ENCODE measurements around the gene LINGO4.

LINGO4 gene

DNA sequence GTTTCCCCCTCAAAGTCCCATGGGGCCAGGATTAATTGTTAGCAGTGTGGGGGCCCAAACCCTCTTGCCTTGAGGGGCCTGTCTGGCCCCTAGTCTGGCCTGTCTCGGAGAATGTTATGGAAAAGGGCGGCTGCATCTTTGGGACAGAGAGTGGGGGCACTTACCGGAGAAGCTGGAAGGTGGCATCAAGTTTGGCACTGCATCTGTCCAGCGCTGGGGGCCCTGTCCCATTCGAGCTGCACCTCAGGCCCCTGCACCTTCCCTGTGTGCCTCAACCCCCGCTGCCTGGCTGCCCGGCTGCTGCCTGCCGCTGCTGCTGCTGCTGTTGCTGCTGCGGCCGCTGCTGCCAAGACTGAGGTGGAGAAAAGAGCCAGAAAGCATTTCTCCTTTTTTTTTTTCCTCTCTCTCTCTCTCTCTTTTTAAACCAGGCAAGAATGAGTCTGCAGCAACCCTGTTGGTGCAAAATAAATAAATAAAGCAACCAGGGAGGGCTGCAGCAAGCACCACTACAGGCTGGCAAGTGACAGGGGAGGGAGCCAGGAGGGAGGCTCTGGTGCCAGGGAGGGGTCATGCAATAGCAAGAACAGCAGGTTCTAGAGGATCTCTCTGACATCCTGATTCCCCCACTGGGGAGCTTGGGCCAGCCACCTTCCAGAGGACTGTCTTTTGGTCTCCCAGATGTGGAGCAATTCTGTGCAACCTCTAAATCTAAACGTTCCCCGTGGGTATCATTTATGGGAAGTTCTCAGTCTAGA lies at the start of gene LINGO4:
LINGO4 (minus strand) TSS at position 354 of the 755 bp plus-strand sequence. CDS start 2,715 bp downstream, outside the sequence.
- no peak for DNase-seq

DNA sequence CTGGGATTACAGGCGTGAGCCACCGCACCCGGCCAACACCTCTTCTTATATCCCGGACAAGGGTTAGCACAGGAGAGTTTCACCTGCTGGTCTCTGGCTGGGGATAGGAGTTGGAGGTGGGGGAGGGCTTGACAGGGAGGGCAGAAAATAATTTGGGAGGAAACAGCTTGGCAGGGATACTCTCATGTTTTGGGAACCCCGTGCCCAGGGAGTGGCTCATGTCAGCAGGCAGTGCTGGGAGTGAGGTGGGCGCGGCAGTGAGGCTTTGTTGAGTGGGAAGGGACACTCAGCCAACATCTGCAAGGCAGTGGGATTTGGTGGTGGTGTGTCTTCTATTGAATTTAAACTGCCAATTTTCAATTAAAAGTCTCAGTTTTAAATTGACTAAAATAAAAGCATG lies 49.4 kb upstream of the LINGO4 start:
- DNase-seq = no peak

DNA sequence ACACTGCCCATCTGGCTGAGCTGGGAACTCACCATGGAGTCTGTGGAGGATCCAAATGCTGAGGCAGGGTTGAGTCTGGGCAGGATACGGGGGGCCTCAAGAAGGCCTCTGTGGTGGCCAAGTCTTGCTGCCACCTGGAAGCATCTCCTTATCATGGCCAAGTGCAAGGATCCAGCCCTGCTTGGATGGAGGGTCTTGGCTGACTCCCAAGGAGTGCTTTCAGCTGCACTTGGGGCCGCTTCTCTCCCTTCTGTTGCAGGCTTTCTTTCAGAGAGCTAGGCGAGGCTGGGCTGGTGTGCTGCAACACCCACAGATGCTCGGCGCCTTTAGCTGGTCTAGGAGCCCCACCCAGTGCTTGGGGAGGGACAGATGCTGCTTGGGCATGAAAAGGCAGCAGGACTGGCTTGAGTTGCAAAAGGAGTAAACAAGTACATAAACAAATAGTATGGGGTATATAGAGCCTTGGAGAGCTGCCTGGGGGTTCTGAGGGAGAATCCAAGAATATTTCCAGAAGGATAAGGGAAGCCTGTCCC lies 48.3 kb upstream of the LINGO4 start, which contains the start of gene THEM5:
THEM5 (minus strand) TSS at position 302 of the 533 bp plus-strand sequence; CDS start at position 155, 147 bp downstream.
- DNase-seq = no peak

DNA sequence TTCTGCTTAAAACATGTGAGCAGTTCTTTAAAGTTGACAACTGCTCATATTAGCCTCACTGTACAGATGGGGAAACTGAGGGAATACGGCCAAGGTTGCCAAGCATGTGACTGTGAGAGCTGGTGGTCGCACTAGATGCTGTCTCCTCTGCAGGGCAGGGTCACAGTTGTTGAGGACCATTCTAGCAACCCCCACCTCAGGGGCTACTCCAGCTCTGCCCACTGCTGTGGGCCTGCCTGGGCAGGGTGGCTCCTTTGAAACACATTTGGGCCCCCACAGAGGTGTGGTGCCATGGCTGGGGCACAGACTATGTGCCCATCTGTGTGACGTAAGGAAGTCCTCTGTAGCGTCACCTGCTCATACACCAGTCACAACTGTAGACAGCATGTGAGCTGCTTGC lies 47.5 kb upstream of the LINGO4 start:
- no peak for DNase-seq

- DNase-seq = no peak
Observed at GRCh38 chr1:151851886-151852285, 46.7 kb upstream of the LINGO4 start.

DNA sequence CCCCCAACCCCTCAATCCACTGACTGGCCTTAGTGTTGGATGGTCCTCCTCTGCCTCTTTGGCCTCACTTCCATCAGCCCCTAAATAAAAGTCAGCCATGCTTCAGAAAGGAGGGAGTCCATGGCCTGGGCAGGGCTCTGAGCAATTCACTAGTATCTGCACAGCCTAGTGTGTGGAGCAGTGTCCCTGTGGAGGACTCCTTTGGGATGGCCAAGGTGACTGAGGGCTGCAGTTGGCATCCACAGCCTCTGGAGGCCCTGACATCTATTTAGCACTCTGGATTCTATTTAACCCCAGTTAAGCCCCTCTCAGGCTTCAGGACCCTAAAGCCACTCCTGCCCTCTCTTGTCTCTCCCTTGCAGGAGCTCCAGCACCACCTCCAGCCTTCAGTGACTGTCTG lies 44.7 kb upstream of the LINGO4 start:
- DNase-seq = no peak

DNA sequence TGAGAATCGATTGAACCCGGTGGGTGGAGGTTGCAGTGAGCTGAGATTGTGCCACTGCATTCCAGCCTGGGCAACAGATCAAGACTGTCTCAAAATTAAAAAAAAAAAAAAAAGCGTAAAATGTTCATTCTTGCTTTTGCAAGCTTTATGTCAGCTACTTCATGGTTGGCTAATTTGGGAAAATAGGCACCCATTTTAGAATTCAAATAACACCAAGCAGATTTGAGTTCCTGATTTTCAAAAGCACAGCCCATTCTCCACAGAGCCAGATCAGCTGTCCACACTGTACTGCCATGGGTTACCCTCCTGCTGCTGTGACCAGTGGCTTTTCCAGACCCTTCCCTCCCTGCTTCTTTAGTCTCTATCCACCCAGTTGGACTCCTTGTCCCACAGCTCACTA lies 43.9 kb upstream of the LINGO4 start:
- DNase-seq = no peak

- DNase-seq = no peak
Observed at GRCh38 chr1:151847867-151848596, 42.8 kb upstream of the LINGO4 start.

- no peak for DNase-seq
Observed at GRCh38 chr1:151846686-151847237, 41.5 kb upstream of the LINGO4 start.

GRCh38 chr1:151846062-151846568 lies 40.9 kb upstream of the LINGO4 start:
- DNase-seq = no peak

DNA sequence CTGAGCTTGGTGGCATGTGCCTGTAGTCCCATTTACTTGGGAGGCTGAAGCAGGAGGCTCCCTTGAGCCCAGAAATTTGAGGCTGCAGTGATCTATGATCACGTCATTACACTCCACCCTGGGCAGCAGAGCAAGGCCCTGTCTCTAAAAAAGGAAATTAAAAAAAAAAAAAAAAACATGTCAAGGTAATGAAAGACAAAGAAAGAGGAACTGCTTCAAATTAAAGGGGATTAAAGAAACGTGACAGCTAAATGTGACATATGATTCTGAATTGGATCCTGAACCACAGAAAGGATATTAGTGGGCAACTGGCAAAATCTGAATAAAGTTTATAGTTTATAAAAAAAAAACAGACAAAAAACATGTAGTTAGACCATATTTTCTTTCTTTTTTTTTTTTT lies 38.2 kb upstream of the LINGO4 start:
- DNase-seq = no peak

DNA sequence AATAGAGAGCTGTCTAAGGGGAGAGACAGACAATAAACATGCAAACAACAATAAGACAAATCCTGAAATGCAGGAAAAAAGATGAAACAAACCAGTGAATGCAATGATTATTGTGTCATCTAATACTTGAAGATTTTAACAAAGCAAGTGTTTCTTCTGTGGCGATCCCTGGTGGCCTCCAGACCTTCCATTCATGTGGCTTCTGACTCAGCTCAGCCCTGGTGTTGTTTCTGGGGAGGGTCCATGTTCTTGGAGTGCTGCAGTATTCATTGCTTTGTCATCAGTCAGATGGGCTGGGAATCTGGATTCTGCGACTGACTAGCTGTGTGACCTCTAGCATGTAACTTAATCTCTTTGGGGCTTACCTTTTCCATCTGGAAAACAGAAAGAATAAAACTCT lies 35.9 kb upstream of the LINGO4 start:
- no peak for DNase-seq

DNA sequence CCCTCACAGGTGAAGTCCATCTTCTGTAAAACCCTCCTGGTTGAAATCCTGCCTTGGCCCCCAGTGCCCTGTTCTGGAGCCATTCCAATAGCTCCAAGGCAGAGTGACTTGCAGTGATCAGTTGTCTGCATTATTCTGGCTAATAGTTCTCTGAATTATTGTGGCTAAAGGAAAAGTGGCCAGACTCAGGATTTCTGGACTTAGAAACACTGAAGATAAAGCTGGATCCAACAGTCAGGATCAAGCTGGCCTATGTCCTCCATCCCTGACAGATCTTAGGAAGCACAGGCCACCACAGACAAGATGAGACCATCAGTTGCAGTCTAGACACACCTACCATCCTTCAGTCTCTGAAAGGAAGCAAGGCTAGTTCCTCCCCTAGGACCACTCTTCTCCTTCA lies 35.2 kb upstream of the LINGO4 start:
- DNase-seq = no peak

- no peak for DNase-seq
Observed at GRCh38 chr1:151839457-151840403, 34.5 kb upstream of the LINGO4 start, which contains the start of gene C2CD4D. Gene C2CD4D (minus strand): TSS chr1:151839820. CDS start chr1:151838989, 831 bp downstream.

DNA sequence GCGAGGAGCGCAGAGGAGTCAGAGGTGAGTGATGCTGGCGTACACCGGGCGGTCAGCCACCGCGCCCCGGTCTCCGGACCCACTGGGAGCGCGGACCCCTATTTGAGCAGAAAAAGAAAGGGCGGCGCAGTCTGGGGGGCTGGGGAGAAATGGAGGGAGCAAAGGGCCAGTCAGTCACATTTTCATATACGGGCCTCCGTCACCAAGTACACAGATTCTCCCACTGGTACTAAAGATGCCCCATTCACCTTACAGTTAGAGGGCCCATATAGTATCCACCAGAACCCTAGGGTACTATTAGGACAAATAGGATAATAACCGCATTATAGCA lies 33.8 kb upstream of the LINGO4 start:
- DNase-seq = no peak

DNA sequence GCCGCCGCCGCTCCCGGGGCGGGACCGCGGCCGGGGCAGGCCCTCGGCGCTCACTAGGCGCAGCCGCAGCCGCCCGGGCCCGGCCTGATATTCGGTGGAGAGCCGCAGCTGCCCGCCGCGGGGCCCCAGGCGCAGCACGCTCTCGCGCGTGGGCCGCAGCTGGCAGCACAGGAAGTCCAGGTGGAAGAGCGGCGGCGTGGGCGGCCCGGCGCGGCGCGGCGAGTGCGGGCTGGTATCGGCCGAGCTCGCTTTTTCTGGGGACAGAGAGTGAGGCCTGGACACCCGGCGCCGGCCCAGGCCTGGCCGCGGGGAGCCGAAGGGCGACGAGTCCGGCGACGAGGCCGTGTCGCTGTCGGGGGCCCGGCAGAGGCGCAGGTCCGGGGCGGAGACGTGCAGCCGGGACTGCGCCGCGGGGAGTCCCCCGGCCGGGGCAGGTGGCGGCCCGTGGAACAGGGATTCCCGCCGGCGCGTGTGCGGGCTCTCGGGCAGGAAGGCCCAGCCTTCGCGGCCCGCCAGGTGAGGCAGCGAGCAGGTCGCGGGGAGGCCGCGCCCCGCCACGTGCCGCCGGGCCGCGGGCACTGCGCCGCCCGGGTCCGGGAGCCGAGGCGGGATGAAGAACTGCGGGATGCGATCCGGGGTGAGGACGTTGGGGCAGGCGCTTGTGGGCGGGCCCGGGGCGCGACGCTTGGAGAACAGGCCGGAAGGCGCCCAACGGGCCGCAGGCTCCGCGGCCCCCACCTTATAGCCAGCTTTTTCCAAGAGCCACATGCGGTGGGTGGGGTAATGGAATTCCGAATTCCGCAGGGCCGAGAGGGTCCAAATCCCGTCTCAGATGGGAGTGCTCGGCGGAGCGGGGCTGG lies 33.2 kb upstream of the LINGO4 start:
- DNase-seq = no peak

DNA sequence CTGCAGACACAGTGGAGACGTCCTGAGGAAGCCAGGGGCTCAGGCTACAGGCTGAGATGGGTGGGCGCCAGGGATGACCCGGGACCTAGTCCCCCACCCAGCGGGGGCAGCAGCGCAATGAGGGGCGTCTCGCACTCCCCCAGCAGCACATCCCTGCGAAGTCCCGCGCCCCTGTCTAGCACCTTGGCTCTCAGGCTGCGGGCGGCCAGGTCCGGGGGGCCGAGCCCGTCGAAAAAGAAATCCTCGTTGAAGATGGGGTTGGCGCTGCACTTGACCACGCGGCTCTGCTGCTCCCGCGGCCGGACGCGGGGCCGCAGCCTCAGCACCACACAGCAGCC lies 32.6 kb upstream of the LINGO4 start:
- no peak for DNase-seq

GRCh38 chr1:151837197-151837596 lies 32.0 kb upstream of the LINGO4 start:
- DNase-seq = no peak

DNA sequence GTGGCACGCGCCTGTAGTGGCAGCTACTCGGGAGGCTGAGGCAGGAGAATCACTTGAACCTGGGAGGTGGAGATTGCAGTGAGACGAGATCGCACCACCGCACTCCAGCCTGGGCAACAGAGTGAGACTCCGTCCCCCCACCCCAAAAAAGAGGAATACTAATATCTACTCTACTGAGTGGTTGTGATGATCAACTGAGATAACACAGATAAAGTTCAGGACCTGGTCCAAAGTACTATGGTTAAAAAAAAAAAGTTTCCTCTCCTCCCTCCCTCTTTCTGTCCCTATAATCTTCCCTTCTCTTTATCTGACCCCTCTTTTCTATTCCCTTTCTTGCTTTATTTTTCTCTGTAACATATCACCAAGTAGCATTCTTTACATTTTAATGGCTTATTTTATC lies 30.4 kb upstream of the LINGO4 start:
- no peak for DNase-seq

- no peak for DNase-seq
Observed at GRCh38 chr1:151834239-151834638, 29.0 kb upstream of the LINGO4 start.

GRCh38 chr1:151833172-151833900 lies 28.1 kb upstream of the LINGO4 start:
- DNase-seq = no peak
